Ectodermal cell (in vitro differentiated cells): Measurements from ENCODE around the gene MESP2.

Source experiments
- H3K27ac ChIP-seq: 2 replicates; pipeline ENCODE4 v1.7.0; 2013; ENCODE audit warnings: mild to moderate bottlenecking, low read depth, low read length; ENCODE audit not compliant: insufficient read depth, poor library complexity, severe bottlenecking
- H3K27me3 ChIP-seq: 2 replicates; pipeline ENCODE4 v1.7.0; 2013; ENCODE audit warnings: mild to moderate bottlenecking, low read length; ENCODE audit not compliant: insufficient read depth, control insufficient read depth, poor library complexity, severe bottlenecking
- H3K36me3 ChIP-seq: one replicate; pipeline ENCODE4 v1.7.0; 2013; ENCODE audit warnings: low read length; ENCODE audit not compliant: control insufficient read depth, insufficient read depth
- H3K4me1 ChIP-seq: one replicate; pipeline ENCODE4 v1.7.0; 2013; ENCODE audit warnings: low read length; ENCODE audit not compliant: control insufficient read depth, insufficient read depth
- H3K4me3 ChIP-seq: 2 replicates; pipeline ENCODE4 v1.7.0; 2013; ENCODE audit warnings: low read depth, low read length, control low read depth; ENCODE audit not compliant: insufficient read depth
- H3K9me3 ChIP-seq: 2 replicates; pipeline ENCODE4 v1.7.0; 2013; ENCODE audit warnings: mild to moderate bottlenecking, low read length, moderate library complexity; ENCODE audit not compliant: control insufficient read depth
- WGBS, 2 experiments: methylation state at CpG; one replicate each; pipeline ENCODE4 v1.1.7; 2013; ENCODE audit warnings: missing lambda C conversion rate in 2 of 2; 5-methylcytosine and 5-hydroxymethylcytosine counted together

Gene MESP2

DNA sequence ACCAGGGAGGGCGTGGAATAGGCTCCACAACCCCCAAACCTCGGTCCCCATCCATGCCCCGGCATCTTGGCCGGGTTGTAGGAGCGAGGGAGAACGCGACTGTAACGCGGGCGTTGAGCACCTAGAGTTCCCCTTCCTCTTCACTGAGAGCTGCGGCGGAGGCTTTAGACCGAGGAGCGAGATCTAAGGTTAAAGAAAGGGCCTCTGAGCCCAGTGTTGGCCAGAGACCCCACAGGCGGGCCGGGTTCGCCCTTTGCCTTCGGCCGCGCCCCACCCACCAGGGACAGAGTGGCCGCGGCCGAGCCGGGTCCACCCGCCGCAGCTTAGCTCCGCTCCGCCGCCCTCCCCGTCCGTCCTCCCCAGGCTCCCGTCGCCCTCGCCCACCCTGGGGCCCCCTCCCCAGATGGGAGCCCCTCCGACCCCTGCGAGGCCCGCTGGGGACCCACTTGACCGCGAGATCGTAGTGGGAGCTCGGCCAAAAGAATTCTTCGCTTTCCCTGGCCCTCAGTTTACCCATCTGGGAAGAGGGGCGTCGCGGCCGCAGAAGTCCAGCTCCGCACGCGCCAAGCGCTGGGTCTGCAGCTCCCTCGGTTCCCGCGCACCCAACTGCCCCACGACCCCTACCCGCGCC is 38.1 kb downstream of the MESP2 start:
- peaks cover 45% of the 10 kb centered on the region for H3K27me3 ChIP-seq
- no peaks in the 10 kb centered on the region for H3K4me1 ChIP-seq
- H3K9me3 ChIP-seq, result no peaks in the 10 kb centered on the region
- no peaks in the 10 kb centered on the region for H3K36me3 ChIP-seq
- H3K27ac ChIP-seq, result no peak overlapping the region
- peak overlapping the region; percentile 29 for H3K4me3 ChIP-seq
- WGBS, 2 experiments, result 27 to 28% methylated on average over 56 of the region's 56 CpGs

DNA sequence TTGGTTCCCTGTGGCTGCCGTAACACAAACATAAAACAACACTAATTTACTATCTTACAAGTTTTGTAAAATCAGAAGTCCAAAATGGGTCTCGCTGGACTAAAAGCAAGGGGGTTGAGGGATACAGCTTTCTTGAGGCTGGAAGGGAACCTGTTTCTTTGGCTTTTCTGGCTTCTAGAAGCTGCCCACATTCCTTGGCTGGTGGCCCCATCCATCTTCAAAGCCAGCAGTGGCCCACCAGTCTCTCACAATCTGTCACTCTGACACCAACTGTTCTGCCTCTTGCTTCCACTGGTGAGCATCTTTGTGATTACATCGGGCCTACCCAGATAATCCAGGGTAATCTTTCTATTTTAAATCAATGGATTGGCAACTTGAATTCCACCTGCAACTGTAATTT is 39.6 kb downstream of the MESP2 start:
- 93 to 96% methylated on average over 3 of the region's 3 CpGs for WGBS, 2 experiments
- Histone ChIP-seq H3K4me3 (no peak overlapping the region), H3K27me3 (peaks cover 45% of the 10 kb centered on the region)

DNA sequence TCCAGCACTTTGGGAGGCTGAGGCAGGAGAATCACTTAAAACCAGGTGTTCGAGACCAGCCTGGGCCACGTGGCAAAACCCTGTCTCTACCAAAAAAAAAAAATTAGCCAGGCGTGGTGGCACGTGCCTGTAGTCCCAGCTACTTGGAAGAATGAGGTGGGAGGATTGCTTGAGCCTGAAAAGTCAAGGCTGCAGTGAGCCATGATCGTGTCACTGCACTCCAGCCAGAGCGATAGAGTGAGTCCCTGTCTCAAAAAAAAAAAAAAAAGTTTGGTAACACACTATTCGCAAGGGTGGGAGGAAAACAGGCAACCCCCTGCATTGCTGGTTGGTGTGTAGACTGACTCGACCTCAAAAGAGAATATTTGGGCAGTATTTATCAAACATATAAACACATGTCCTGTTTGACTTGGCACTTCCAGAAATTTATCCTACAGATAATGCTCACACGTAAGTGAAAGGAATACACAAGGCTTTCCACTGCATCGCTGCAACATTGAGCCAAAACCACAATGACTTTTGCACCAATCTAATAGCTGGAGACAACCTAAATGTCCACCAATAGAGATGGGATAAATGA is 41.7 kb downstream of the MESP2 start:
- H3K27ac ChIP-seq, result no peak overlapping the region
- no peaks in the 10 kb centered on the region for H3K4me1 ChIP-seq
- H3K27me3 ChIP-seq, result peaks cover 44% of the 10 kb centered on the region
- WGBS, 2 experiments, result 79 to 81% methylated on average over 10 of the region's 10 CpGs
- no peak overlapping the region for H3K4me3 ChIP-seq
- no peaks in the 10 kb centered on the region for H3K36me3 ChIP-seq
- H3K9me3 ChIP-seq, result no peaks in the 10 kb centered on the region

More for the DNA sequence above, 39.6 kb downstream of the MESP2 start:
- Histone ChIP-seq H3K9me3 (no peaks in the 10 kb centered on the region), H3K27ac (no peak overlapping the region), H3K4me1 (no peaks in the 10 kb centered on the region), H3K36me3 (no peaks in the 10 kb centered on the region)

DNA sequence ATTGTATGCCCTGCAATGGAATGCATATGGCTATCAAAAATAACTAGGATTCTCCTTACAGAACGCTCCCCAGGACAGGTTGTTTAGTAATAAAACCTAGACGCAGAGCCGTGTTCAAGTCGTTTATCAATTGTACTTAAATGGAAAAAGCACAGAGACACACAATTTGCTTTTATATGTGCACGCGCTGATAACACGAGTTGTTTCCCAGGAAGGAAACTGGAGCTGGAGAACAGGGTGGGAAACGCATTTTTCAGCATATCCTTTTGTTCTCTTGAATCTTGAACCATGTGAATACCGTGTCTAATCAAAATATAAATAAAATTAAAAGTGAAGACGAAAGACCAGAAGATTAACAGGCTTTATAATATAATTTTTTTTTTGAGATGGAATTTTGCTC is 42.2 kb downstream of the MESP2 start:
- Histone ChIP-seq H3K4me1 (no peaks in the 10 kb centered on the region), H3K27me3 (peaks cover 39% of the 10 kb centered on the region), H3K9me3 (no peaks in the 10 kb centered on the region), H3K36me3 (no peaks in the 10 kb centered on the region), H3K4me3 (no peak overlapping the region), H3K27ac (no peak overlapping the region)
- 82 to 85% methylated on average over 9 of the region's 10 CpGs for WGBS, 2 experiments

DNA sequence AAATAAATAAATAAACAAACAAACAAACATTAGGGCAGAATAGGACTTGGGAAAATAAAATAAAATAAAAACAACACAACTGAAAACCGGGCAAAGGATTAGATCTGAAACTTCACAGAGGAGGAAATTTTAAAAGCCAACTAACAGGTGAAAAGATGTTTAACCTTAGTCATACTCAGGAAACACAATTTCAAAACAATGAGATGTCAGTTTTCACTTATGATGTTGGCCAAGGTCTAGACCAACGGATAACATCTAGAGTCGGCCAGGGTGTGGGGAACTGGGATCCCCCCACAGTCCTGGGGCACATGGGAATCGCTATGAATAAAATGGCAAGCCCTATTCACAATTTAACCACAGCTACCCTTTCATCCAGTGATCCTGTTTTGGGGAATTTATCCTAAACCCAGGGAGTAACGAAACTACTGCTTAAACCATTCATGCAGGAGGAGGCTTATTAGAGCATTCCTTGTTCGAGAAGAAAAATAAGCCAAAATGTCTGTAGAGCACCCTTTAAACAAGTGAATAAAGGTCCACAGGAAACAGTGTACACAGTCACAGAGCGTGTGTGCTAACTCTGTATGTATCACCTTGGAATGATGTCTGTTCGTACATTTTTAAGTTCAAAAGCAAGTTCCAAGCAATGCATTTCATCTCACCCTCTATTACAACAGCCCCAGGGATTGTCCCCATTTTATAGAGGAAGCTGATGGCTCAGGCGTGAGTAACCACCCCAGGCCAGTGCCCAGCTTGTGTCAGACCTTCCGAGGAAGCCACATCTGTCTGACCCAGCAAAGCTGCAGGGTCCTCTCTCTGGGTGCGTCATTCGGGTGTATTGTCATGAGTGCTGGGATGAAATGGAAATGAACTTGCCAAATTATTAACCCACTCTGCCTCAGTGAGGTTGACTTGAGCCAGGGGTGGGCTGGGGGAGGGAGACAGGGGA is 44.8 kb downstream of the MESP2 start:
- Histone ChIP-seq H3K4me1 (no peaks in the 10 kb centered on the region), H3K36me3 (no peaks in the 10 kb centered on the region)
- 90% methylated on average over 12 of the region's 12 CpGs for WGBS, 2 experiments

DNA sequence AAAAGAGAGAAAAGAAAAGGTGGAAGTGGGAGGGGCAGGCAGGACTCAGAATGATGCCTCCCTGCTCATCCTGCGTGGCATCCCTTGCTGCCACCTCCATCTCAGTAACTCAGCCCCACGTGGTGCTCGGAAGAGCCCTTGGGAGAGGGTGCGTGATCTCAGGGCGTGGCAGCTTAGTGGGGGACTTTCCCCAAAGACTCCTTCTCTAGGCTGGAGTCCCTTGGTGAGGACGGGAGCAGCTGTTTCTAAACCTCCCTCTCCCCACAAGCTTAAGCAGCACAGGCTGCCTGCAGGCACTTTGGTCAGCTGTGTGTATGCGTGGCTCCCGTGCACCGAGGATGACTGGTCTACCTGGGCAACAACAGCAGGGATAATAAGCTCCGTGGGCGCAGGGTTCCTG is 45.9 kb downstream of the MESP2 start:
- H3K36me3 ChIP-seq, result no peaks in the 10 kb centered on the region
- no peak overlapping the region for H3K27ac ChIP-seq
- H3K27me3 ChIP-seq, result peaks cover 3% of the 10 kb centered on the region
- H3K9me3 ChIP-seq, result no peaks in the 10 kb centered on the region
- no peak overlapping the region for H3K4me3 ChIP-seq
- no peaks in the 10 kb centered on the region for H3K4me1 ChIP-seq
- WGBS, 2 experiments, result 83 to 85% methylated on average over 11 of the region's 11 CpGs

More for the DNA sequence above, 44.8 kb downstream of the MESP2 start:
- Histone ChIP-seq H3K27ac (no peak overlapping the region), H3K4me3 (no peak overlapping the region), H3K9me3 (no peaks in the 10 kb centered on the region), H3K27me3 (peaks cover 12% of the 10 kb centered on the region)

DNA sequence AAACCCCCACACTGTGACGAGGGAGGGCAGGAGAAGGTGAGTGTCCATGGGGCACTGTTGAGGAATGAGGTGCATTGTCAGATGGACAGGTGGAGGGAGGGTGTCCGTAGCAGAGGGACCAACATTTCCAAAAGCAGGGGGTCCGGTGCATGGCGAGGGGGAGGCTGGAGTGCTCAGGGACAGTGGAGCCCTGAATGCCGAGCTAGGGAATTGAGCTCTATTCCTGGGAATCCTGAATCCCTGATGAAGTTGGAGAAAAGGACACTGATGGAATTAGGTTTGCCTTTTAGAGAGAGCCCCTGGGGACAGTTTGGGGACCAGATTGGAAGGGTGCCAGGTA is 46.4 kb downstream of the MESP2 start:
- H3K27me3 ChIP-seq, result no peaks in the 10 kb centered on the region
- H3K36me3 ChIP-seq, result no peaks in the 10 kb centered on the region
- H3K4me1 ChIP-seq, result peaks cover 3% of the 10 kb centered on the region
- no peak overlapping the region for H3K4me3 ChIP-seq
- H3K9me3 ChIP-seq, result no peaks in the 10 kb centered on the region
- no peak overlapping the region for H3K27ac ChIP-seq
- WGBS, 2 experiments, result 89 to 91% methylated on average over 5 of the region's 5 CpGs

DNA sequence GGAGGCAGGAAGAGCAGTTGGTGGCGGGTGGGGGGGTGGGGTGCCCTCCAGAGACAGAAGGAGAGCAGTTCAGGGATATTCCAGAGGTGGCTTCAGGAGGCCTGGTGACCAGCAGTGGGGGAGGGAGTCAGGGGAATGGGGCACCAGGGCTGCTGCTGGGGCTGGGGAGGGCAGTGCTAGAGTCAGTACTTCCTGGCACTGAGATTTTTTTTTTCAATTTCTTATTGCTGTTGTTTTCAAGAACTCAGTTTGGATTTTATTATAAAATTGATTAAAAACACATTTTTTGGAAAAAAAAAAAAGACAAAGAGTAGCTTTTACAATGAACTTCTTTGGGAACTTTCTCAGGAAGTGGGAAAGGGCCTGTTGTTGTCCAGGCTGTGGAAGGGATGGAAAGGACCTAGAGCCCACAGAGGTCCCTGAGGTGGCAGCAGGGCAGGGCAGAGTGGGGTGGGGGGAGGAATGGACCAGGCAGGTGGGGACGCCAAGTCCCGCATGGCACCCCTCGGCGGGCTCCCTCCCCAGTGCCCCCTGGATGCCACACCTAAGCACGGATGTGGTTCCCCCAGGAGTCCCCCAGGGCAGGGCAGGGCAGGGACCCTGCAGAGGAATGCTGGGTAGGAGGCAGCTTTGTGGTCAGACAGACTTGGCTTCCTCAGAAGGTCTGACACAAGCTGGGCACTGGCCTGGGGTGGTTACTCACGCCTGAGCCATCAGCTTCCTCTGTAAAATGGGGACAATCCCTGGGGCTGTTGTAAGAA is 47.0 kb downstream of the MESP2 start:
- H3K4me1 ChIP-seq, result peaks cover 8% of the 10 kb centered on the region
- H3K36me3 ChIP-seq, result no peaks in the 10 kb centered on the region
- H3K27me3 ChIP-seq, result no peaks in the 10 kb centered on the region
- H3K4me3 ChIP-seq, result no peak overlapping the region
- H3K27ac ChIP-seq, result no peak overlapping the region
- no peaks in the 10 kb centered on the region for H3K9me3 ChIP-seq
- WGBS, 2 experiments, result 85 to 88% methylated on average over 7 of the region's 7 CpGs

DNA sequence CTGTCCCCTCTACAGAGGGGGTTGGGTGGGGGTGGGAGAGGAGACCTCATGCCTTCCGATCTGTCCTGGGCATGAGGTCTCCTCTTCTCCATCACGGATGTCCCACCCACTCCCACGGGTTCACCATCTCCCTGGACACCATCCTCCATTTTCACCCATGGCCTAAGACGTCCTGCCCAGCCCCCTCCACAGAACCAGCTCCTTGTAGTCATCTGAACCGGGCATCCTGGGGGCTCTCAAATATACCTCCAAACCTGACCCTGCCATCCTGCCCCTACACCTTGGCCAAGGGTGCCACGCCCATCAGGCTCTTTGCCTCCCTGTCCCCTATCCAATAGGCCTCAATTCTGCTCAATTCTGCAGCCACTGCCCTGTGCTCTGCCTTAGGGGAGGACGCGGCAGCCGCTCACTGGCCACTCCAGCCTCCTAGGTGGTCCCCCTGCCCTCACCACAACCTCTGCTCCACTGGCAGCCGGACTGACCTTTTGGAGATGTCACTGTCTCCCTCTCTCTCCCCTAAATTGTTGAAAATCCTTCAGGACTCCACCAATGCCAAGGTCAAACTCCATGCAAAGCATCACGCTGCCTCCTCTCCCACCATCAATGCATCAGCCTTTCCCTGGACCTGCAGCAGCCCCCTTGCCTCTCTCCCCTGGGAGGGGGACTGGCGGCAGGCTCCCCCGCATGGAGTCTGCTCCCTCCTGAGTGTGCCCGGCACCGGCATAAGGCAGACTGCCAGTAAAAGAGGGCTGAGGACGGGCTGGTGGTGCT is 47.9 kb downstream of the MESP2 start:
- 91% methylated on average over 16 of the region's 16 CpGs for WGBS, 2 experiments
- no peaks in the 10 kb centered on the region for H3K27me3 ChIP-seq
- H3K4me3 ChIP-seq, result no peak overlapping the region
- no peaks in the 10 kb centered on the region for H3K36me3 ChIP-seq
- no peaks in the 10 kb centered on the region for H3K9me3 ChIP-seq
- peaks cover 14% of the 10 kb centered on the region for H3K4me1 ChIP-seq
- no peak overlapping the region for H3K27ac ChIP-seq
